Measurements from ENCODE around the gene CLASP1.

DNA sequence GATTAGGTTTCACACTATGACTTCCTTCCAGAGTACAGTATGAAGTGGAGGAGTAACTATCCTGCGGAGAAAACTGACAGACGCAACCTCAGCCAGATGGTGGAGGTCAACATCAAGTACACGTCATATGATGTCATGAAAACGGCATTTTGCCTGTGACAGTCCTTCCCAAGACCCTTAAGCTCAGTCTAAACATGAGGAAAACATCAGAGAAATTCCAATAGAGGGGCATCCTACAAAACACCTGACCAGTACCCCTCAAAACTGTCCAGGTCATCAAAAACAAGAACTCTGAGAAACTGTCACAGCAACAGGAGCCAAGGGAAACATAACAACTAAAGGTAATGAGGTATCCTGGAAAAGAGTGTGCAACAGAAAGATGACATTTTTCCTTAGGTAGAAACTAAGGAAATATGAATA, 116.9 kb downstream of the CLASP1 start:
- TF ChIP-seq, protein P1, sequence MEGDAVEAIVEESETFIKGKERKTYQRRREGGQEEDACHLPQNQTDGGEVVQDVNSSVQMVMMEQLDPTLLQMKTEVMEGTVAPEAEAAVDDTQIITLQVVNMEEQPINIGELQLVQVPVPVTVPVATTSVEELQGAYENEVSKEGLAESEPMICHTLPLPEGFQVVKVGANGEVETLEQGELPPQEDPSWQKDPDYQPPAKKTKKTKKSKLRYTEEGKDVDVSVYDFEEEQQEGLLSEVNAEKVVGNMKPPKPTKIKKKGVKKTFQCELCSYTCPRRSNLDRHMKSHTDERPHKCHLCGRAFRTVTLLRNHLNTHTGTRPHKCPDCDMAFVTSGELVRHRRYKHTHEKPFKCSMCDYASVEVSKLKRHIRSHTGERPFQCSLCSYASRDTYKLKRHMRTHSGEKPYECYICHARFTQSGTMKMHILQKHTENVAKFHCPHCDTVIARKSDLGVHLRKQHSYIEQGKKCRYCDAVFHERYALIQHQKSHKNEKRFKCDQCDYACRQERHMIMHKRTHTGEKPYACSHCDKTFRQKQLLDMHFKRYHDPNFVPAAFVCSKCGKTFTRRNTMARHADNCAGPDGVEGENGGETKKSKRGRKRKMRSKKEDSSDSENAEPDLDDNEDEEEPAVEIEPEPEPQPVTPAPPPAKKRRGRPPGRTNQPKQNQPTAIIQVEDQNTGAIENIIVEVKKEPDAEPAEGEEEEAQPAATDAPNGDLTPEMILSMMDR (conservative IDR thresholded peaks at IDR 0.05; ENCODE audit: low read depth in 2 of 2): no peak
- TF ChIP-seq, protein P2, sequence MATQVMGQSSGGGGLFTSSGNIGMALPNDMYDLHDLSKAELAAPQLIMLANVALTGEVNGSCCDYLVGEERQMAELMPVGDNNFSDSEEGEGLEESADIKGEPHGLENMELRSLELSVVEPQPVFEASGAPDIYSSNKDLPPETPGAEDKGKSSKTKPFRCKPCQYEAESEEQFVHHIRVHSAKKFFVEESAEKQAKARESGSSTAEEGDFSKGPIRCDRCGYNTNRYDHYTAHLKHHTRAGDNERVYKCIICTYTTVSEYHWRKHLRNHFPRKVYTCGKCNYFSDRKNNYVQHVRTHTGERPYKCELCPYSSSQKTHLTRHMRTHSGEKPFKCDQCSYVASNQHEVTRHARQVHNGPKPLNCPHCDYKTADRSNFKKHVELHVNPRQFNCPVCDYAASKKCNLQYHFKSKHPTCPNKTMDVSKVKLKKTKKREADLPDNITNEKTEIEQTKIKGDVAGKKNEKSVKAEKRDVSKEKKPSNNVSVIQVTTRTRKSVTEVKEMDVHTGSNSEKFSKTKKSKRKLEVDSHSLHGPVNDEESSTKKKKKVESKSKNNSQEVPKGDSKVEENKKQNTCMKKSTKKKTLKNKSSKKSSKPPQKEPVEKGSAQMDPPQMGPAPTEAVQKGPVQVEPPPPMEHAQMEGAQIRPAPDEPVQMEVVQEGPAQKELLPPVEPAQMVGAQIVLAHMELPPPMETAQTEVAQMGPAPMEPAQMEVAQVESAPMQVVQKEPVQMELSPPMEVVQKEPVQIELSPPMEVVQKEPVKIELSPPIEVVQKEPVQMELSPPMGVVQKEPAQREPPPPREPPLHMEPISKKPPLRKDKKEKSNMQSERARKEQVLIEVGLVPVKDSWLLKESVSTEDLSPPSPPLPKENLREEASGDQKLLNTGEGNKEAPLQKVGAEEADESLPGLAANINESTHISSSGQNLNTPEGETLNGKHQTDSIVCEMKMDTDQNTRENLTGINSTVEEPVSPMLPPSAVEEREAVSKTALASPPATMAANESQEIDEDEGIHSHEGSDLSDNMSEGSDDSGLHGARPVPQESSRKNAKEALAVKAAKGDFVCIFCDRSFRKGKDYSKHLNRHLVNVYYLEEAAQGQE (IDR thresholded peaks at IDR 0.05; ENCODE audit: unreplicated experiment): no peak
- no peak for TF ChIP-seq EZH2phosphoT487 (IDR thresholded peaks at IDR 0.05; ENCODE audit: unreplicated experiment)
- TF ChIP-seq EZH2 (IDR thresholded peaks at IDR 0.05; ENCODE audit: low read depth, unreplicated experiment): no peak
- TF ChIP-seq POLR2AphosphoS5 (IDR thresholded peaks at IDR 0.05; ENCODE audit: low read depth): no peak
- TF ChIP-seq CREB1 (CRISPR knock-in tag; IDR thresholded peaks at IDR 0.05; ENCODE audit: low read depth): no peak
- TF ChIP-seq ZNF114 (CRISPR knock-in tag; IDR thresholded peaks at IDR 0.05): no peak
